Measurements from ENCODE around the gene ATAD1. TPM values are rescaled to one million over a fixed set of nuclear protein-coding genes. Genes with fewer than 3 reads are reported as not detected.
"Not testable (repeated sequence)": the region's sequence is repeated elsewhere in the genome, so short reads cannot be mapped to it uniquely, and the experiment has no call there.

ATAD1 gene
- total RNA-seq, 1 donor from 2014 or later = 73.7 TPM

DNA sequence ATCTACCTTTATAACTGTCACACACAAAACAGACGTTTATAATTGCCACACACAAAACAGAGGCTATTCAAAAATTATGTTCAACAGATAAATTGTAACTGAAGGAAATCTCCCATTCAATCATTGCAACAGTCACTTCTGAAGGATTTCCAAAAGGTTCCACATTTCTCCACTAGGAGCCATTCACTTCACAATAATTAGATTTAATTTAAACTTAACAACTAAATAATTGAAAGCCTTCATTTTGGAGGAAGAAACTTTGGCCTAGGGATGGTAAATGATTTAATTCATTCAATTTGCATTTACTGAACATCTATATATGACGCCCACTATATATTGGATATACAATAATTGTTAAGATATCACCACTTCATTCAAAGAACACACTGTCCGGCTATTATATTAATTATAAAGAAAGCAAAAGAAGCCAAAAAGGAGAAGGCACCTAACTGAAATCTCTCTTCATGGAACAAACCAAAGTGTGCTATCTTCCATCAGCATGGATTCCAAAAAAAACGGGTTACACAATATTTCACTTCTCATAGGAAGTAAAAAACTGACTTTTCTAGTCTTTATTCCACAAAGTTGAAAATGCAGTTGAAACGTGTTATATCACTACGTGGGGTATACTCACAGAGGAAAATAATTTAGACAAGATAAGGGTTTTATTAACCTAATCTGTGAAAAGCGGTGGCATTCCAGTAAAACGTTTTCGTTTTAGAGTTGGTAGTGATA, 1.7 kb downstream of the ATAD1 start:
- FAIRE-seq = no peak
- no peak for DNase-seq (ENCODE audit: low read depth)
- Histone ChIP-seq H3K27me3 (ENCODE audit: control insufficient read depth, insufficient read depth, low read length) (no peaks in the 10 kb centered on the region), H3K36me3 (ENCODE audit: control insufficient read depth, insufficient read depth, low read length) (peaks cover 3% of the 10 kb centered on the region), H3K4me3 (ENCODE audit: low read depth, low read length) (peak overlapping the region; percentile 48)
- peak; percentile 11 for TF ChIP-seq CTCF (IDR thresholded peaks at IDR 0.05; ENCODE audit: insufficient read depth, low read length, severe bottlenecking)

DNA sequence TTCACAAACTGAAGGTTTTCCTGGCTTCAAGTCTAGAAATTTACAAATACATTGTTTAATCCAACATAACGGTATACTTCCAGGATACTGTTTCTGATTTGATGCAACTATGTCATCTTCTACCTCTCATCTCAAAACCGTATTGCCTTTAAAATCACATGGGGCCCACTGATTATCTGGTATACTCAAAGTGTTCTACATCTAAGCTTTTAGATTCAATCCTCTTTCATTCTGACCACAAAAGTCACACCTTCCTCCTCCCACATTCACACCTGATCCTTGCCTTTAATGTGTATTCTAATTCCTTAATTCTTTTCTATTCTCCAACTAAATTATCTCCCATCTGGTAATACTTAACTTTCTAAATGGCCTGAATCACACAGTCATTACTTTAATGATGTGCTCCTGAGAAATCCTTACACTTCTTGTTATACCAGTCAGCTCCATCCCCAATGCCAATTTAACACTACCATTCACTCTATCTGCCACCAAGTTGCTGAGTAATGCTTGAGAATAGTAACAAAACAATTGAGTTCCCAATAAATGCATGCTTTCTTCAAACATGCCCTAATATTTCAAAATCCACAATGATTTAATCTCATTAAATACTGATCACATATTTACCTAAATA, 13.0 kb downstream of the ATAD1 start:
- Histone ChIP-seq H3K4me3 (ENCODE audit: low read depth, low read length) (no peak overlapping the region), H3K27me3 (ENCODE audit: control insufficient read depth, insufficient read depth, low read length) (no peaks in the 10 kb centered on the region), H3K36me3 (ENCODE audit: control insufficient read depth, insufficient read depth, low read length) (no peaks in the 10 kb centered on the region)
- TF ChIP-seq CTCF (IDR thresholded peaks at IDR 0.05; ENCODE audit: insufficient read depth, low read length, severe bottlenecking) = no peak
- DNase-seq (ENCODE audit: low read depth) (no peak), FAIRE-seq (no peak)

- no peak for TF ChIP-seq CTCF (IDR thresholded peaks at IDR 0.05; ENCODE audit: insufficient read depth, low read length, severe bottlenecking)
- no peaks in the 10 kb centered on the region for H3K27me3 ChIP-seq (ENCODE audit: control insufficient read depth, insufficient read depth, low read length)
- H3K4me3 ChIP-seq (ENCODE audit: low read depth, low read length) = no peak overlapping the region
- FAIRE-seq (no peak), DNase-seq (ENCODE audit: low read depth) (no peak)
- H3K36me3 ChIP-seq (ENCODE audit: control insufficient read depth, insufficient read depth, low read length) = no peaks in the 10 kb centered on the region
Observed at GRCh38 chr10:87803831-87804230, 14.2 kb downstream of the ATAD1 start.

- Histone ChIP-seq H3K36me3 (ENCODE audit: control insufficient read depth, insufficient read depth, low read length) (no peaks in the 10 kb centered on the region), H3K27me3 (ENCODE audit: control insufficient read depth, insufficient read depth, low read length) (no peaks in the 10 kb centered on the region), H3K4me3 (ENCODE audit: low read depth, low read length) (no peak overlapping the region)
- TF ChIP-seq CTCF (IDR thresholded peaks at IDR 0.05; ENCODE audit: insufficient read depth, low read length, severe bottlenecking) = no peak
- FAIRE-seq = no peak
- DNase-seq (ENCODE audit: low read depth) = no peak
Observed at GRCh38 chr10:87803328-87803727, 14.7 kb downstream of the ATAD1 start.

GRCh38 chr10:87801813-87802435, 16.1 kb downstream of the ATAD1 start:
- H3K4me3 ChIP-seq (ENCODE audit: low read depth, low read length); FAIRE-seq; H3K27me3 ChIP-seq (ENCODE audit: control insufficient read depth, insufficient read depth, low read length); H3K36me3 ChIP-seq (ENCODE audit: control insufficient read depth, insufficient read depth, low read length); DNase-seq (ENCODE audit: low read depth): not testable (repeated sequence)

- Histone ChIP-seq H3K36me3 (ENCODE audit: control insufficient read depth, insufficient read depth, low read length) (no peaks in the 10 kb centered on the region), H3K4me3 (ENCODE audit: low read depth, low read length) (no peak overlapping the region), H3K27me3 (ENCODE audit: control insufficient read depth, insufficient read depth, low read length) (no peaks in the 10 kb centered on the region)
- no peak for FAIRE-seq
- DNase-seq (ENCODE audit: low read depth) = no peak
- TF ChIP-seq CTCF (IDR thresholded peaks at IDR 0.05; ENCODE audit: insufficient read depth, low read length, severe bottlenecking) = no peak
Observed at GRCh38 chr10:87799860-87800259, 18.2 kb downstream of the ATAD1 start.

Data from bronchial epithelial cell (primary cell).